ENCODE results near the gene OR2A14.

DNA sequence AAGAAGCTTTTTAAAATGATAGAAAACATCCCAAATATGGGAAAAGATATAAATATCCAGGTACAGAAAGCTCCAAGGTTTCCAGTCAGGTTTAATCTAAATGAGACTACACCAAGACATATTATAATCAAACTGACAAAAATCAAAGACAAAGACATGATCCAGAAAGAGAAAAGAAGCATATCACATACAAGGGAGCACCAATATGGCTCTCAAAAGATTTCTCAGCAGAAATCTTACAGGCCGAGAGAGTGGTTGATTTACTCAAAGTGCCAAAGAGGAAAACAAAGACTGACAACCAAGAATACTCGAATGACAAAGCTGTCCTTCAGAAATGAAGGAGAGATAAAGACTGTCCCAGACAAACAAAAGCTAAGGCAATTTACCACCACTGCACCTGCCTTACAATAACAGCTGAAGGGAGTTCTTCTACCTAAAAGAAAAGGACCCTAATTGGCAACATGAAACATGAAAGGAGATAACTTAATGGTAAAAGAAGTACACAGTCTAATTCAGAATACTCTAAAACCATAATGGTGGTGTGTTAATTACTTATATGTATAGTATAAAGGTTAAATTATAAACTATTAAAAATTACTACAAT lies 25.4 kb downstream of the OR2A14 start:
- TF ChIP-seq, protein P1, sequence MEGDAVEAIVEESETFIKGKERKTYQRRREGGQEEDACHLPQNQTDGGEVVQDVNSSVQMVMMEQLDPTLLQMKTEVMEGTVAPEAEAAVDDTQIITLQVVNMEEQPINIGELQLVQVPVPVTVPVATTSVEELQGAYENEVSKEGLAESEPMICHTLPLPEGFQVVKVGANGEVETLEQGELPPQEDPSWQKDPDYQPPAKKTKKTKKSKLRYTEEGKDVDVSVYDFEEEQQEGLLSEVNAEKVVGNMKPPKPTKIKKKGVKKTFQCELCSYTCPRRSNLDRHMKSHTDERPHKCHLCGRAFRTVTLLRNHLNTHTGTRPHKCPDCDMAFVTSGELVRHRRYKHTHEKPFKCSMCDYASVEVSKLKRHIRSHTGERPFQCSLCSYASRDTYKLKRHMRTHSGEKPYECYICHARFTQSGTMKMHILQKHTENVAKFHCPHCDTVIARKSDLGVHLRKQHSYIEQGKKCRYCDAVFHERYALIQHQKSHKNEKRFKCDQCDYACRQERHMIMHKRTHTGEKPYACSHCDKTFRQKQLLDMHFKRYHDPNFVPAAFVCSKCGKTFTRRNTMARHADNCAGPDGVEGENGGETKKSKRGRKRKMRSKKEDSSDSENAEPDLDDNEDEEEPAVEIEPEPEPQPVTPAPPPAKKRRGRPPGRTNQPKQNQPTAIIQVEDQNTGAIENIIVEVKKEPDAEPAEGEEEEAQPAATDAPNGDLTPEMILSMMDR (optimal IDR thresholded peaks at IDR 0.05 in 1 of 3, IDR thresholded peaks at IDR 0.05 in 1 of 3, conservative IDR thresholded peaks at IDR 0.05 in 1 of 3; ENCODE audit: extremely low read depth in 1 of 3, insufficient read depth in 2 of 3, low read length in 3 of 3) = no peak
- TF ChIP-seq EZH2 (IDR thresholded peaks at IDR 0.05; ENCODE audit: low read length) = no peak

All from keratinocyte (primary cell).